ENCODE measurements around the gene CRYBA4. TPM values are rescaled to one million over a fixed set of nuclear protein-coding genes. Genes with fewer than 3 reads are reported as not detected.

CRYBA4 gene
- total RNA-seq, 1 experiment from 2014 or later, result not detected

DNA sequence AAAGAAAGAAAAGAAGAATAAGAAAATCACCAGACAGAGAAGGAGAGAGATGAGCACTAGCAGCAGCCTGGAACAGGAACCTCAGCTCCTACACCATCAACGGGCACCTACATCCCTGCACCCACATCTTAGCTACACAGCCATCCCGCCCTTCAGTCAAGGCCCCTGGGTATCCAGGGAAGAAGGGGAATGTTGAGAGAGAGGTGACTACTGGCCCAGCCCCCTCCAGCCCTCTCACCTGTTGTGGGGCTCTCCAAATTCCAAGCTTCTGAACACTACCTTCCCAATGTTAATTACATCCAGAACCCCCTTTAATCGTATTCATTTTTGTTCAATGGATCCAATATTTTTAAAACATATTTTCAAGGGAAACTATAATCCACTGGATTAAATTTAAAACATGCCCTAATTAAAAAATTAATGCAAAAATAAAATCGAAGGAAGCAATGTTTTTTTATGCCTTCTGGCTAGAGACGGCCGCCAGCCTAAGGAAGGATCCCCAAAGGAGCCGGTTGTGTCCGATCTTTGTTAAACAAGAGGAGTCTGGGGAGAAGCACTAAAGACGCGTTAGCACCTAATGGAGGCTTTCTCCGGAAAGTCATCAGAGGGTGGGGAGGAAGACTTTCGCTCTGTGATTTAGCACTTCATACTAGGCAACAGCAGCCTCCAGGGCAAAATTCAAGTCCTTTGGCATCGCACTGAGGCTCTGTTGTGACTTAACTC is 41.4 kb upstream of the CRYBA4 start:
- Histone ChIP-seq H3K79me2 (ENCODE audit: low read length) (0 out of 2 replicates have a peak, but pooled peaks cover 3% of the 10 kb centered on the region), H3K9me3 (ENCODE audit: low read length) (no peaks in the 10 kb centered on the region), H3K36me3 (ENCODE audit: low read depth, low read length) (no peaks in the 10 kb centered on the region), H3K4me1 (ENCODE audit: insufficient read depth, low read length) (peaks cover 9% of the 10 kb centered on the region), H3K4me3 (ENCODE audit: low read length) (no peak overlapping the region), H4K20me1 (ENCODE audit: low read length) (no peaks in the 10 kb centered on the region), H3K9me2 (replicated peaks; ENCODE audit: low read length) (no peaks in the 10 kb centered on the region), H2AFZ (ENCODE audit: low read length) (no peak overlapping the region), H3K9ac (ENCODE audit: low read length) (no peak overlapping the region), H3K27ac (ENCODE audit: low read length) (no peak overlapping the region), H3K4me2 (ENCODE audit: low read length) (no peak overlapping the region), H3F3A (ENCODE audit: low read length, unreplicated experiment) (no peaks in the 10 kb centered on the region), H3K27me3 (ENCODE audit: low read length) (no peaks in the 10 kb centered on the region)
- no peak for ATAC-seq
- ChIA-PET CTCF (no interaction called here), POLR2A (ENCODE audit: unreplicated experiment) (no interaction called here)
- DNase-seq, result no peak
- TF ChIP-seq EZH2 (IDR thresholded peaks at IDR 0.05; ENCODE audit: low read length, unreplicated experiment) (no peak), EZH2phosphoT487 (IDR thresholded peaks at IDR 0.05; ENCODE audit: borderline replicate concordance, low read length) (no peak)
- TF ChIP-seq, protein P1, sequence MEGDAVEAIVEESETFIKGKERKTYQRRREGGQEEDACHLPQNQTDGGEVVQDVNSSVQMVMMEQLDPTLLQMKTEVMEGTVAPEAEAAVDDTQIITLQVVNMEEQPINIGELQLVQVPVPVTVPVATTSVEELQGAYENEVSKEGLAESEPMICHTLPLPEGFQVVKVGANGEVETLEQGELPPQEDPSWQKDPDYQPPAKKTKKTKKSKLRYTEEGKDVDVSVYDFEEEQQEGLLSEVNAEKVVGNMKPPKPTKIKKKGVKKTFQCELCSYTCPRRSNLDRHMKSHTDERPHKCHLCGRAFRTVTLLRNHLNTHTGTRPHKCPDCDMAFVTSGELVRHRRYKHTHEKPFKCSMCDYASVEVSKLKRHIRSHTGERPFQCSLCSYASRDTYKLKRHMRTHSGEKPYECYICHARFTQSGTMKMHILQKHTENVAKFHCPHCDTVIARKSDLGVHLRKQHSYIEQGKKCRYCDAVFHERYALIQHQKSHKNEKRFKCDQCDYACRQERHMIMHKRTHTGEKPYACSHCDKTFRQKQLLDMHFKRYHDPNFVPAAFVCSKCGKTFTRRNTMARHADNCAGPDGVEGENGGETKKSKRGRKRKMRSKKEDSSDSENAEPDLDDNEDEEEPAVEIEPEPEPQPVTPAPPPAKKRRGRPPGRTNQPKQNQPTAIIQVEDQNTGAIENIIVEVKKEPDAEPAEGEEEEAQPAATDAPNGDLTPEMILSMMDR (conservative IDR thresholded peaks at IDR 0.05; ENCODE audit: low read depth, low read length), result no peak
- intact Hi-C loops (cut with micrococcal nuclease), result loop anchor here (10.0 kb wide), 1 partner anchor 66 kb away; the partner anchor contains the start of gene TFIP11
- BruUV-seq (replicated peaks), result no TSS peak

DNA sequence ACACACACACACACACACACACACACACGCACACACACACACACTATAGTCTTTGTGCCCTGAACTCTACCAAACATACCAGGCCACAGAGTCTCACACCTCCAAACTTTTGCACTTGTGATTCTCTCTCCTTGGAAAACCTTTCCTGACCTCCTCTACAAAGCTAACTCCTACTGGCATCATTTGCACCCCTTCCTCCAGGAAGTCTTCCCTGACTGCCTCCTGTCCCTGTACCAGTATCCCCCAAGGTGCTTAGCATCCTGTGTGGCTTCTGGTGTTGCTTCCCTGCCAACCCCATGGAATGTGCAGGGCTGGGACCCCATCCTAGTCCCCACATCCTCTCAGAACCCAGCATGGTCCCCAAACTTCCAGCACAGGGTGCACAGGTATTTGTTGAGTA is 40.7 kb upstream of the CRYBA4 start:
- no peaks in the 10 kb centered on the region for H3K9me3 ChIP-seq (ENCODE audit: low read length)
- DNase-seq (no peak), ATAC-seq (no peak)
- TF ChIP-seq, protein P1 (conservative IDR thresholded peaks at IDR 0.05; ENCODE audit: low read depth, low read length), result no peak
- TF ChIP-seq EZH2 (IDR thresholded peaks at IDR 0.05; ENCODE audit: low read length, unreplicated experiment), result no peak
- no peak for TF ChIP-seq EZH2phosphoT487 (IDR thresholded peaks at IDR 0.05; ENCODE audit: borderline replicate concordance, low read length)
- no peaks in the 10 kb centered on the region for H3K36me3 ChIP-seq (ENCODE audit: low read depth, low read length)
- H3K4me3 ChIP-seq (ENCODE audit: low read length), result no peak overlapping the region
- peaks cover 11% of the 10 kb centered on the region for H3K4me1 ChIP-seq (ENCODE audit: insufficient read depth, low read length)
- H3K79me2 ChIP-seq (ENCODE audit: low read length), result 0 out of 2 replicates have a peak, but pooled peaks cover 3% of the 10 kb centered on the region
- no peaks in the 10 kb centered on the region for H3K9me2 ChIP-seq (replicated peaks; ENCODE audit: low read length)
- ChIA-PET CTCF (no interaction called here), POLR2A (ENCODE audit: unreplicated experiment) (no interaction called here)
- no peak overlapping the region for H2AFZ ChIP-seq (ENCODE audit: low read length)
- no peaks in the 10 kb centered on the region for H4K20me1 ChIP-seq (ENCODE audit: low read length)
- H3F3A ChIP-seq (ENCODE audit: low read length, unreplicated experiment), result no peaks in the 10 kb centered on the region
- H3K4me2 ChIP-seq (ENCODE audit: low read length), result no peak overlapping the region
- no peak overlapping the region for H3K27ac ChIP-seq (ENCODE audit: low read length)
- intact Hi-C loops (cut with micrococcal nuclease), result loop anchor here (10.0 kb wide), 1 partner anchor 66 kb away; the partner anchor contains the start of gene TFIP11
- no TSS peak for BruUV-seq (replicated peaks)
- no peaks in the 10 kb centered on the region for H3K27me3 ChIP-seq (ENCODE audit: low read length)
- H3K9ac ChIP-seq (ENCODE audit: low read length), result no peak overlapping the region

DNA sequence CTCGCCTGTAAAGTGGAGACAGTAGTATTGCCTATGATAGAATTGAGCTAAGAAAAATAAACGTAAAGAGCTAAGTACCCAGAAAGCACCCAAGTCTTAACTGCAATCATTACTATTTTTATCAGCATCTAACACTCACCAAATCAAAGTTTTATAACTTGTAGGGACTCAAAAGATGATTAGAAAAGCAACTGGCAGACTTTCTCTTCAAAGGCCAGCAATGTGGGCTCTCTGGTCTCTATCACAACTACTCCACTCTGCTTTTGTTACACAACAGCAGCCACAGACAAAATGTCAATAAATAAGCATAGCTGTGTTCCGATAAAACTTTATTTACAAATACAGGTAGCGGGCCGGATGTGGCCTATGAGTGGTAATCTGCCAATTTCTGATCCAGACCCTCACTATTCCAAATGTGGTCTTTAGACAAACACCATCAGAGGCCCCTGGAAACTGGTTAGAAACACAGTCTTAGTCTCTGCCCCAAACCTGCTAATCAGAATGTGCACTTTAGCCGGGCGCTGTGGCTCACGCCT is 40.1 kb upstream of the CRYBA4 start:
- no peaks in the 10 kb centered on the region for H3F3A ChIP-seq (ENCODE audit: low read length, unreplicated experiment)
- TF ChIP-seq EZH2 (IDR thresholded peaks at IDR 0.05; ENCODE audit: low read length, unreplicated experiment) (no peak), EZH2phosphoT487 (IDR thresholded peaks at IDR 0.05; ENCODE audit: borderline replicate concordance, low read length) (no peak)
- TF ChIP-seq, protein P1 (conservative IDR thresholded peaks at IDR 0.05; ENCODE audit: low read depth, low read length), result no peak
- intact Hi-C loops (cut with micrococcal nuclease), result loop anchor here (10.0 kb wide), 1 partner anchor 67 kb away; the partner anchor contains the start of gene TFIP11
- CTCF ChIA-PET, result interaction anchor here (0.5 kb wide), 1 partner anchor 18 kb away, joined by 3 read pairs; no protein-coding TSS in a partner anchor
- H3K9ac ChIP-seq (ENCODE audit: low read length), result no peak overlapping the region
- H3K27me3 ChIP-seq (ENCODE audit: low read length), result no peaks in the 10 kb centered on the region
- no peaks in the 10 kb centered on the region for H3K36me3 ChIP-seq (ENCODE audit: low read depth, low read length)
- BruUV-seq (replicated peaks), result no TSS peak
- DNase-seq (no peak), ATAC-seq (no peak)
- no peaks in the 10 kb centered on the region for H4K20me1 ChIP-seq (ENCODE audit: low read length)
- H3K9me2 ChIP-seq (replicated peaks; ENCODE audit: low read length), result no peaks in the 10 kb centered on the region
- no peak overlapping the region for H3K4me2 ChIP-seq (ENCODE audit: low read length)
- H3K79me2 ChIP-seq (ENCODE audit: low read length), result 0 out of 2 replicates have a peak, but pooled peaks cover 3% of the 10 kb centered on the region
- H3K4me1 ChIP-seq (ENCODE audit: insufficient read depth, low read length), result peaks cover 11% of the 10 kb centered on the region
- no peak overlapping the region for H3K4me3 ChIP-seq (ENCODE audit: low read length)
- H2AFZ ChIP-seq (ENCODE audit: low read length), result no peak overlapping the region
- H3K27ac ChIP-seq (ENCODE audit: low read length), result no peak overlapping the region
- POLR2A ChIA-PET (ENCODE audit: unreplicated experiment), result no interaction called here
- no peaks in the 10 kb centered on the region for H3K9me3 ChIP-seq (ENCODE audit: low read length)

Measured in PC-3 (cell line).